Measurements from ENCODE around the gene PCNT. TPM values are rescaled to one million over a fixed set of nuclear protein-coding genes. Genes with fewer than 3 reads are reported as not detected.
A peak's percentile ranks its signal among the peaks of the same experiment; 100 is the strongest.
"Not testable (repeated sequence)": the region's sequence is repeated elsewhere in the genome, so short reads cannot be mapped to it uniquely, and the experiment has no call there.

PCNT gene
- total RNA-seq, 5 donors from 2014 or later (not counting 1 experiment from before 2014, with no cell fraction given) = 52.8 to 65.0 (median 58.6) TPM

- H3K27ac Mint-ChIP-seq = peak overlapping the region; percentile 9 to 11
- H3K27ac ChIP-seq (ENCODE audit: low read length) = no peak overlapping the region
- POLR2A ChIA-PET = interaction anchor here in 1 of 2 donors (0.5 kb wide), 1 partner anchor 55 kb away, joined by 4 read pairs; no protein-coding TSS in a partner anchor
- peaks cover 9 to 15% of the 10 kb centered on the region in 2 donors for H3K36me3 ChIP-seq (ENCODE audit: control insufficient read depth in 2 of 2, extremely low read depth in 1 of 2, insufficient read depth in 1 of 2, low read length in 1 of 2)
- H3K4me3 Mint-ChIP-seq = peak overlapping the region in 1 of 3 donors; percentile 9
- H3K4me1 ChIP-seq (ENCODE audit: control insufficient read depth in 1 of 2, extremely low read depth in 1 of 2, insufficient read depth in 2 of 2, low read length in 2 of 2) = peaks cover 15 to 28% of the 10 kb centered on the region in 2 experiments
- H3K4me3 ChIP-seq (ENCODE audit: control insufficient read depth in 1 of 2, extremely low read depth in 1 of 2, low read length in 1 of 2) = no peak overlapping the region
- DNase-seq = no peak
- H3K9me3 ChIP-seq = no peaks in the 10 kb centered on the region
- 92% methylated on average over 5 of the region's 5 CpGs for WGBS (ENCODE audit: insufficient coverage)
- peaks cover 10% of the 10 kb centered on the region for H3K36me3 Mint-ChIP-seq
- ATAC-seq (replicated peaks in 1 of 4) = no peak
- H3K27me3 Mint-ChIP-seq = no peaks in the 10 kb centered on the region
- CTCF ChIA-PET = no interaction called here
- H3K4me1 Mint-ChIP-seq = peaks cover 27 to 48% (median 46%) of the 10 kb centered on the region in 3 donors
- no peaks in the 10 kb centered on the region for H3K27me3 ChIP-seq (replicated peaks in 1 of 2; ENCODE audit: control insufficient read depth in 2 of 2, extremely low read depth in 1 of 2, insufficient read depth in 2 of 2, low read length in 1 of 2)
- H3K9me3 Mint-ChIP-seq = no peaks in the 10 kb centered on the region
Observed at GRCh38 chr21:46461909-46462308, 138.0 kb downstream of the PCNT start.

GRCh38 chr21:46465153-46465552, 141.2 kb downstream of the PCNT start:
- H3K27me3 Mint-ChIP-seq; ATAC-seq (replicated peaks in 1 of 4); H3K9me3 Mint-ChIP-seq; H3K4me3 Mint-ChIP-seq; H3K27me3 ChIP-seq (replicated peaks in 1 of 2; ENCODE audit: control insufficient read depth in 2 of 2, extremely low read depth in 1 of 2, insufficient read depth in 2 of 2, low read length in 1 of 2); H3K9me3 ChIP-seq; H3K4me1 ChIP-seq (ENCODE audit: control insufficient read depth in 1 of 2, extremely low read depth in 1 of 2, insufficient read depth in 2 of 2, low read length in 2 of 2); DNase-seq; POLR2A ChIA-PET; H3K27ac ChIP-seq (ENCODE audit: low read length); CTCF ChIA-PET; H3K4me3 ChIP-seq (ENCODE audit: control insufficient read depth in 1 of 2, extremely low read depth in 1 of 2, low read length in 1 of 2): not testable (repeated sequence)
- Mint-ChIP-seq H3K36me3 (peaks cover 20% of the 10 kb centered on the region), H3K4me1 (peaks cover 46 to 50% (median 47%) of the 10 kb centered on the region in 3 donors), H3K27ac (peak overlapping the region in 1 of 2 donors; percentile 17)
- peaks cover 9 to 22% of the 10 kb centered on the region in 2 donors for H3K36me3 ChIP-seq (ENCODE audit: control insufficient read depth in 2 of 2, extremely low read depth in 1 of 2, insufficient read depth in 1 of 2, low read length in 1 of 2)
- WGBS (ENCODE audit: insufficient coverage) = 100% methylated on average over 1 of the region's 6 CpGs

GRCh38 chr21:46465651-46466050, 141.7 kb downstream of the PCNT start:
- Histone ChIP-seq H3K27ac (ENCODE audit: low read length) (no peak overlapping the region), H3K4me1 (ENCODE audit: control insufficient read depth in 1 of 2, extremely low read depth in 1 of 2, insufficient read depth in 2 of 2, low read length in 2 of 2) (peaks cover 0 to 4% of the 10 kb centered on the region in 2 experiments), H3K4me3 (ENCODE audit: control insufficient read depth in 1 of 2, extremely low read depth in 1 of 2, low read length in 1 of 2) (no peak overlapping the region), H3K27me3 (replicated peaks in 1 of 2; ENCODE audit: control insufficient read depth in 2 of 2, extremely low read depth in 1 of 2, insufficient read depth in 2 of 2, low read length in 1 of 2) (no peaks in the 10 kb centered on the region), H3K9me3 (no peaks in the 10 kb centered on the region), H3K36me3 (ENCODE audit: control insufficient read depth in 2 of 2, extremely low read depth in 1 of 2, insufficient read depth in 1 of 2, low read length in 1 of 2) (peaks cover 9 to 22% of the 10 kb centered on the region in 2 donors)
- peaks cover 42 to 45% (median 43%) of the 10 kb centered on the region in 3 donors for H3K4me1 Mint-ChIP-seq
- no peak for ATAC-seq (replicated peaks in 1 of 4)
- no peak overlapping the region for H3K4me3 Mint-ChIP-seq
- 100% methylated on average over 1 of the region's 3 CpGs for WGBS (ENCODE audit: insufficient coverage)
- DNase-seq = no peak
- CTCF ChIA-PET = interaction anchor here in 1 of 2 donors (0.7 kb wide), 1 partner anchor 190 kb away, joined by 6 read pairs; no protein-coding TSS in a partner anchor
- no peak overlapping the region for H3K27ac Mint-ChIP-seq
- no peaks in the 10 kb centered on the region for H3K27me3 Mint-ChIP-seq
- POLR2A ChIA-PET = no interaction called here
- H3K9me3 Mint-ChIP-seq = no peaks in the 10 kb centered on the region
- peaks cover 20% of the 10 kb centered on the region for H3K36me3 Mint-ChIP-seq

GRCh38 chr21:46468108-46468774, 144.3 kb downstream of the PCNT start:
- no peak overlapping the region for H3K27ac ChIP-seq (ENCODE audit: low read length)
- no CpG with 5 or more reads among the region's 6 CpGs for WGBS (ENCODE audit: insufficient coverage)
- peaks cover 21% of the 10 kb centered on the region for H3K36me3 Mint-ChIP-seq
- no peaks in the 10 kb centered on the region for H3K27me3 ChIP-seq (replicated peaks in 1 of 2; ENCODE audit: control insufficient read depth in 2 of 2, extremely low read depth in 1 of 2, insufficient read depth in 2 of 2, low read length in 1 of 2)
- peaks cover 5 to 17% of the 10 kb centered on the region in 2 experiments for H3K4me1 ChIP-seq (ENCODE audit: control insufficient read depth in 1 of 2, extremely low read depth in 1 of 2, insufficient read depth in 2 of 2, low read length in 2 of 2)
- H3K36me3 ChIP-seq (ENCODE audit: control insufficient read depth in 2 of 2, extremely low read depth in 1 of 2, insufficient read depth in 1 of 2, low read length in 1 of 2) = peaks cover 9 to 20% of the 10 kb centered on the region in 2 donors
- ChIA-PET POLR2A (interaction anchor here (0.5 to 1.0 kb wide), 3 partner anchors 40 to 99 kb away, joined by 3 to 16 read pairs (median 3); no protein-coding TSS in a partner anchor), CTCF (interaction anchor here (0.6 to 1.4 kb wide), 5 partner anchors 10 to 90 kb away, joined by 3 to 7 read pairs (median 4); no protein-coding TSS in a partner anchor)
- H3K4me1 Mint-ChIP-seq = peaks cover 47 to 48% (median 47%) of the 10 kb centered on the region in 3 donors
- no peak for DNase-seq
- H3K9me3 Mint-ChIP-seq = no peaks in the 10 kb centered on the region
- no peak overlapping the region for H3K4me3 ChIP-seq (ENCODE audit: control insufficient read depth in 1 of 2, extremely low read depth in 1 of 2, low read length in 1 of 2)
- H3K27ac Mint-ChIP-seq = peak overlapping the region; percentile 58 to 75
- no peaks in the 10 kb centered on the region for H3K27me3 Mint-ChIP-seq
- no peak for ATAC-seq (replicated peaks in 1 of 4)
- H3K9me3 ChIP-seq = no peaks in the 10 kb centered on the region
- H3K4me3 Mint-ChIP-seq = no peak overlapping the region

DNA sequence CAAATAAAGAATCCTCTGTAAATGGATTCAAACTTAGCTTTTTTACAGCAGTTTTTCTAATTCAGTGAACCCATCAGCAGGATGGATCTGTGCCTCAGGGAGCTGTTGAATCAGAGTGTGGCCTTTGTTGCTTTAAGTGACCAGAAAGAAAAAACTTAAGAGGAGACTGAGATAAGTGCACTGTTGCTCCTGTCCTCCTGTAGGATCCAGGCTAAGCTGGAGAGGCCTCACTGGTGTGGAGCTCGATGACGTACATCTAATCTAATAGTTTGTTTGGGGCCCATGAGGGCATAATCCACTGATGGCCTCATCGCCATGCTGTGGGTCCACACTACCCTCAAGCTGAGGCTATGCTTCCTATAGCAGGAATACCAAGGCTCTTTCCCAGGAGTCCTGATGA, 145.3 kb downstream of the PCNT start:
- H3K9me3 Mint-ChIP-seq = no peaks in the 10 kb centered on the region
- H3K4me1 ChIP-seq (ENCODE audit: control insufficient read depth in 1 of 2, extremely low read depth in 1 of 2, insufficient read depth in 2 of 2, low read length in 2 of 2) = peaks cover 9 to 17% of the 10 kb centered on the region in 2 experiments
- H3K36me3 ChIP-seq (ENCODE audit: control insufficient read depth in 2 of 2, extremely low read depth in 1 of 2, insufficient read depth in 1 of 2, low read length in 1 of 2) = peaks cover 4 to 20% of the 10 kb centered on the region in 2 donors
- ChIA-PET POLR2A (interaction anchor here in 1 of 2 donors (1.0 kb wide), 1 partner anchor 98 kb away, joined by 3 read pairs; no protein-coding TSS in a partner anchor), CTCF (interaction anchor here in 1 of 2 donors (1.4 kb wide), 1 partner anchor 9 kb away, joined by 5 read pairs; no protein-coding TSS in a partner anchor)
- H3K27me3 ChIP-seq (replicated peaks in 1 of 2; ENCODE audit: control insufficient read depth in 2 of 2, extremely low read depth in 1 of 2, insufficient read depth in 2 of 2, low read length in 1 of 2) = no peaks in the 10 kb centered on the region
- H3K4me3 ChIP-seq (ENCODE audit: control insufficient read depth in 1 of 2, extremely low read depth in 1 of 2, low read length in 1 of 2) = no peak overlapping the region
- H3K9me3 ChIP-seq = no peaks in the 10 kb centered on the region
- peak overlapping the region; percentile 34 to 50 for H3K27ac Mint-ChIP-seq
- peaks cover 21% of the 10 kb centered on the region for H3K36me3 Mint-ChIP-seq
- H3K4me1 Mint-ChIP-seq = peaks cover 50 to 57% (median 51%) of the 10 kb centered on the region in 3 donors
- no peaks in the 10 kb centered on the region for H3K27me3 Mint-ChIP-seq
- WGBS (ENCODE audit: insufficient coverage) = 100% methylated on average over 3 of the region's 3 CpGs
- H3K4me3 Mint-ChIP-seq = no peak overlapping the region
- ATAC-seq (replicated peaks in 1 of 4) (no peak), DNase-seq (no peak)
- no peak overlapping the region for H3K27ac ChIP-seq (ENCODE audit: low read length)

- Mint-ChIP-seq H3K9me3 (no peaks in the 10 kb centered on the region), H3K36me3 (peaks cover 22% of the 10 kb centered on the region), H3K4me3 (peak overlapping the region in 1 of 3 donors; percentile 33), H3K4me1 (peaks cover 55 to 66% (median 57%) of the 10 kb centered on the region in 3 donors), H3K27me3 (no peaks in the 10 kb centered on the region), H3K27ac (peak overlapping the region in 1 of 2 donors; percentile 32)
- WGBS (ENCODE audit: insufficient coverage) = no CpG with 5 or more reads among the region's 1 CpG
- ATAC-seq (replicated peaks in 1 of 4) (no peak), DNase-seq (no peak)
- Histone ChIP-seq H3K9me3 (no peaks in the 10 kb centered on the region), H3K27ac (ENCODE audit: low read length) (no peak overlapping the region), H3K27me3 (replicated peaks in 1 of 2; ENCODE audit: control insufficient read depth in 2 of 2, extremely low read depth in 1 of 2, insufficient read depth in 2 of 2, low read length in 1 of 2) (no peaks in the 10 kb centered on the region), H3K36me3 (ENCODE audit: control insufficient read depth in 2 of 2, extremely low read depth in 1 of 2, insufficient read depth in 1 of 2, low read length in 1 of 2) (peaks cover 0 to 9% of the 10 kb centered on the region in 2 donors), H3K4me1 (ENCODE audit: control insufficient read depth in 1 of 2, extremely low read depth in 1 of 2, insufficient read depth in 2 of 2, low read length in 2 of 2) (peaks cover 9 to 17% of the 10 kb centered on the region in 2 experiments), H3K4me3 (ENCODE audit: control insufficient read depth in 1 of 2, extremely low read depth in 1 of 2, low read length in 1 of 2) (no peak overlapping the region)
- ChIA-PET POLR2A (interaction anchor here (0.6 to 1.0 kb wide), 4 partner anchors 9 to 352 kb away, joined by 3 read pairs; no protein-coding TSS in a partner anchor), CTCF (interaction anchor here in 1 of 2 donors (0.6 to 0.9 kb wide), 2 partner anchors 11 to 147 kb away, joined by 3 to 4 read pairs; no protein-coding TSS in a partner anchor)
Observed at GRCh38 chr21:46471514-46471913, 147.6 kb downstream of the PCNT start.

Measured in T-cell (primary cell).